ENCODE measurements around the gene DYNC2LI1.

GRCh38 chr2:43819491-43820163, 45.8 kb downstream of the DYNC2LI1 start:
- TF ChIP-seq POLR2A (IDR thresholded peaks at IDR 0.05; ENCODE audit: low read length) = no peak
- TF ChIP-seq GATA1 (IDR thresholded peaks at IDR 0.05; ENCODE audit: low read depth, low read length) = no peak

Data from erythroblast (primary cell).